Bronchial smooth muscle cell (primary cell): Measurements from ENCODE around the gene AQP10. TPM values are rescaled to one million over a fixed set of nuclear protein-coding genes. Genes with fewer than 3 reads are reported as not detected.

Experiments used
- total RNA-seq: library from RNA; depleted of rRNA; stranded (reverse); fragments of >200 nt; gene quantifications from 2 replicates; pipeline ENCODE4 v1.2.1, GENCODE V29; 2014

AQP10 gene
- not detected in 2 replicates for total RNA-seq

GRCh38 chr1:154320882-154321608, at the start of gene AQP10:
TSS of gene AQP10 (plus strand) at chr1:154321093. CDS start at chr1:154321156, 63 bp downstream.

GRCh38 chr1:154272217-154272998, 48.5 kb upstream of the AQP10 start, which contains the start of gene HAX1:
TSS of gene HAX1 (plus strand) at chr1:154272629. CDS start at chr1:154272724, 95 bp downstream.

DNA sequence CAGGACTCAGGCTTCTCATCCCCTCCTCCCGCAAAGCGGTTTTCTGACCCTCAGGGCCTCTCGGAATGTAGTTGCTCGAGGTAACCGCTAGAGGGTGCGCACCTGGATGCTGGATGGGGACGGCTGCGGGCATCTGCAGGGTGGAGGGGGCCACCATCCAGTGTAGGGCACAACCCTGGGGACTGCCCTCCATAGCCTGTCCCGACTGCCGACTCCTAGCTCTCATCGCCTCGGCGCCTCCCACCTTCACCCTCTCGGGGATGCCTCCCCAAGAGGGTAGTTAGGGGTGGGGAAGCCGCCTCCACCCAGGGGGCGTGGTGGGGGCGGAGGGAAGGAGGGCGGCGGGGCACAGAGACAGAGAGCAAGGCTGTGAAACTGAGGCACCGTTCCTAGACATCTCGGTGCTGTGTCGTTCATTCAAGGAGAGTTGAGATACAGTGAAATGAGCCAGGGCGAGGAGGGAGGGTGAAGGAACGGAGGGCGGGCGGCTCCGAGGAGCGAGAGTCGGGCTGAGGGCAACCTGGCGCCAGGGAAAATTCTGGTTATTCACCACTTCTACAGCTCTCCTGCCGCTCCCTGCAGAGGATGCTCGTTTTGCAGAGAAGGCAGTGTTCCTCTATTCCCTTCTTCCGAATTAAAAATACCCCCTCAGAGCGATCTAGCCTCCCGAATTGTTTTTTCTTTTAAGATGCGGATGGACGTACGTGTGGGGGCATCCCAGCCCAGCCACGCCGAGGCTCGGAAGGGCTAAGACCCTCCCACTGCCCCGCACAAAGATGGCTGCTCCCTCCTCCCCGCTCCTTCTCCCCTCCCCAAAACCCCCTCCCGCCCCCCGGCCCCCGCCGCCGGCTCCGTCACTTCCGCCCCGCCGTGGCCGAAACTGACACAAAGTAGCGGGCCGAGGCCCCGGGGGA, 4.0 kb downstream of the AQP10 start, which contains the start of gene ATP8B2:
TSS of gene ATP8B2 (plus strand) at position 857 of the 914 bp plus-strand sequence. CDS start 2,617 bp downstream, outside the sequence.

Other genes with a start within 250 kb of the AQP10 start
- gene NUP210L, start 166.0 kb upstream of the AQP10 start, total RNA-seq, result under 0.01 and 0.17 TPM in 2 replicates
- gene TPM3, start 129.0 kb upstream of the AQP10 start, total RNA-seq, result 325 and 341 TPM in 2 replicates
- not detected in 2 replicates for gene CFAP141, start 114.8 kb upstream of the AQP10 start, total RNA-seq
- gene UBAP2L, start 100.1 kb upstream of the AQP10 start, total RNA-seq, result 49.8 TPM in 2 replicates
- 69.2 and 82.4 TPM in 2 replicates for gene HAX1, start 48.5 kb upstream of the AQP10 start, total RNA-seq
- gene ATP8B2, start 4.4 kb downstream of the AQP10 start, total RNA-seq, result 205 and 252 TPM in 2 replicates
- 7.3 and 15.9 TPM in 2 replicates for gene IL6R, start 84.2 kb downstream of the AQP10 start, total RNA-seq
- gene TDRD10, start 181.1 kb downstream of the AQP10 start, total RNA-seq, result under 0.01 TPM in 1 of 2 replicates, not detected in the other
- gene SHE, start 181.3 kb downstream of the AQP10 start, total RNA-seq, result under 0.01 TPM in 2 replicates
- 20.3 and 25.5 TPM in 2 replicates for gene UBE2Q1, start 237.6 kb downstream of the AQP10 start, total RNA-seq
- gene CHRNB2, start 246.7 kb downstream of the AQP10 start, total RNA-seq, result under 0.01 TPM in 1 of 2 replicates, not detected in the other